Epithelial cell of proximal tubule (primary cell): ENCODE results near the gene KLHDC8A. TPM values are rescaled to one million over a fixed set of nuclear protein-coding genes. Genes with fewer than 3 reads are reported as not detected.
"Not testable (repeated sequence)": the region's sequence is repeated elsewhere in the genome, so short reads cannot be mapped to it uniquely, and the experiment has no call there.

Source experiments
- DNase-seq: peaks from one replicate; pipeline ENCODE4 v3.0.0-alpha.2; 2011; ENCODE audit warnings: low read depth
- H3K4me3 ChIP-seq: 2 replicates; pipeline ENCODE4 v1.5.1; 2011; ENCODE audit warnings: low read depth, mild to moderate bottlenecking, low read length
- CTCF ChIP-seq: conservative IDR thresholded peaks from 2 replicates; pipeline ENCODE4 v1.5.1; 2012; ENCODE audit warnings: low read depth, mild to moderate bottlenecking, low read length
- total RNA-seq: library from RNA; depleted of rRNA; stranded (reverse); fragments of >200 nt; gene quantifications from 2 replicates; pipeline ENCODE4 v1.2.3, GENCODE V29; 2015

The KLHDC8A gene
- total RNA-seq, 1 donor from 2014 or later, result 9.6 TPM

- H3K4me3 ChIP-seq, result no peak overlapping the region
- DNase-seq, result no peak
- TF ChIP-seq CTCF, result no peak
Observed at GRCh38 chr1:205391386-205391785, 34.7 kb upstream of the KLHDC8A start.

GRCh38 chr1:205387845-205388244 lies 31.1 kb upstream of the KLHDC8A start:
- DNase-seq, result no peak
- no peak overlapping the region for H3K4me3 ChIP-seq
- TF ChIP-seq CTCF, result no peak

- DNase-seq, H3K4me3 ChIP-seq: not testable (repeated sequence)
Observed at GRCh38 chr1:205382990-205383389, 26.3 kb upstream of the KLHDC8A start.

GRCh38 chr1:205382561-205382960 lies 25.8 kb upstream of the KLHDC8A start:
- DNase-seq, result no peak
- no peak overlapping the region for H3K4me3 ChIP-seq
- no peak for TF ChIP-seq CTCF

- H3K4me3 ChIP-seq, result no peak overlapping the region
- no peak for TF ChIP-seq CTCF
- DNase-seq, result no peak
Observed at GRCh38 chr1:205381305-205381704, 24.6 kb upstream of the KLHDC8A start.

- H3K4me3 ChIP-seq, result no peak overlapping the region
- no peak for TF ChIP-seq CTCF
- no peak for DNase-seq
Observed at GRCh38 chr1:205380882-205381281, 24.2 kb upstream of the KLHDC8A start.

- DNase-seq, result no peak
- no peak overlapping the region for H3K4me3 ChIP-seq
- no peak for TF ChIP-seq CTCF
Observed at GRCh38 chr1:205379056-205379455, 22.3 kb upstream of the KLHDC8A start.

GRCh38 chr1:205377355-205377754 lies 20.6 kb upstream of the KLHDC8A start:
- no peak for TF ChIP-seq CTCF
- DNase-seq, result no peak
- H3K4me3 ChIP-seq, result no peak overlapping the region
